ENCODE measurements around the gene MIA2. TPM values are rescaled to one million over a fixed set of nuclear protein-coding genes. Genes with fewer than 3 reads are reported as not detected.

The MIA2 gene
- total RNA-seq, 8 experiments from 2014 or later = 8.2 to 28.5 (median 20.3) TPM

- Histone ChIP-seq H3K4me3 (peak overlapping the region; percentile 93 to 98 (median 97)), H3K4me1 (replicated peaks in 1 of 2) (peaks cover 4 to 19% of the 10 kb centered on the region in 2 donors), H3K27ac (peak overlapping the region; percentile 99 to 100)
- peak in 7 of 8 experiments; percentile 1 to 28 (median 9) for ATAC-seq (replicated peaks in 6 of 8)
- in situ Hi-C loops (cut with MboI; ENCODE audit: low pct_unique_long_range_greater_than_20kb in 2 of 9, low sequenced_read_pairs in 9 of 9, unreplicated experiment in 9 of 9) = no loop called here
- WGBS, 10 experiments = 0% methylated on average over 1 to 6 of the region's 81 CpGs; no CpG with 5 or more reads in 6 of the 10 experiments
Observed at GRCh38 chr14:39431416-39432178, 197.9 kb downstream of the MIA2 start.

DNA sequence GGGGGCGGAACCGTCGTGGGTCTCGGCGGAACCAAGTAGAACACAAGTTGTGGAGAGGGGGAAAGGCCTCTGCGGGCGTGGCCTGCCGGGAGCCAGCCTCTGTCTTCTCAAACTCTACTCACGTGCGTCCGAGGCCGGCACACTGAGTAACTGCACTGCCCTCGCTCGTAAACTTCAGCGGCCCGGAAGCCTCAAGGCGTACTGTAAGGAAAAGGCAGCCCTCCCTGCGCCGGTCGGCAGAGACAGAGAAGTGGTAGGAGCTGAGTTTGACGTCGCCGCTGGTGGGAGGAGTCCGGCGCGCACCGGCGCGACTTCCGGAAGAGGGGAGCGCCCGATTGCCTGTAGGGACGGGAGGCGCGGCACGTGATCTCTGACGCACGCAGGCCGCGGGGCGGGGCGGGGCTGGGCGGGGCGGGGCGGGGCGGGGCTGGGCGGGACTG, 198.5 kb downstream of the MIA2 start, which contains the start of gene FBXO33:
TSS of gene FBXO33 (minus strand) at position 255 of the 440 bp plus-strand sequence. CDS start 271 bp downstream, outside the sequence.
- Histone ChIP-seq H3K27ac (peak within 1 kb of the TSS; percentile 99 to 100), H3K4me3 (peak within 1 kb of the TSS; percentile 93 to 98 (median 97)), H3K4me1 (replicated peaks in 1 of 2) (peaks cover 4 to 19% of the 10 kb centered on the region in 2 donors)
- in situ Hi-C loops (cut with MboI; ENCODE audit: low pct_unique_long_range_greater_than_20kb in 2 of 9, low sequenced_read_pairs in 9 of 9, unreplicated experiment in 9 of 9) = no loop called here
- WGBS, 10 experiments = 0 to 7% (median 0%) methylated on average over 3 to 11 of the region's 47 CpGs; no CpG with 5 or more reads in 7 of the 10 experiments
- peak; percentile 82 to 88 (median 84) for ATAC-seq (replicated peaks in 6 of 8)

DNA sequence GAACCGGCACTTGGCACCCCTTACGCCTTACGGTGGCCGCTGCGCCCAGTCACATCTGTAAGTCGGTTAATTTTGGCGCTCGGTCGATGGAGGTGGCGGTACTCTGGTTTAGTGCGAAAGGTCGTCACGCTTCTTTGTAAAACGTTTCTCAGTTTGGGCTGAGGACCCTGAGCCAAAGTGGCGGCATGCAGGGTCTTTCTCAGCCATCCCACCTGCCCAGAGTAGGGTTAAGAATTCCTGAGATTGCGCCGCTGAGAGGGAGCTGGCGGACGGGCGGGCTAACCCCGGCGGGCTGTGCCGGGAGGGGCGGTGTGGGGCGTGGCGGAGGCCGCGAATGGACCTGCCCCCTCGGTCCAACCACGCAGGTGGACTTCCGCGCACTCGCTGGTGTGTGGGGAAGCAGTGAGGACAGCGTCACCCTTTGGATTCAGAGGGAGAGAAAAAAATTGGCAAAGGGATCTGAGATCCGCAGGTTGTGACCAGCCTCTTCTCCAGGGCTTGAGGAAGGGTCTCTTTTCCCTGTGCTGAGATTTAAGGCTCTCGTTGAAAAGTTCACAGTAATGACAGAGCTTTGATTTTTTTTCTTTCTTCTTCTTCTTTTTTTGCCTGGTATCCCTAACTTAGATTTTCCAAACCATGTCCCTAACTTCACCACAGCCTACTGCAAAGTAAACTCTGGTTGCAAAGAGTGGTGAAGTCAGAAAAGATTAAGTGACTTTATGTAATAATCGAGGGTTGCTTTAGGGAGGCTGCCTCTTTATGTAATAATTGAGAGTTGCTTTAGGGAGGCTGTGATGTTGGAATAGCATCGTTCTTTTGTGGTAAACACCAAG, 199.1 kb downstream of the MIA2 start:
- 0 to 3% (median 0%) methylated on average over 1 to 8 of the region's 38 CpGs; no CpG with 5 or more reads in 1 of the 10 experiments for WGBS, 10 experiments
- Histone ChIP-seq H3K4me3 (peak overlapping the region; percentile 93 to 98 (median 97)), H3K27ac (peak overlapping the region; percentile 82 to 100), H3K4me1 (replicated peaks in 1 of 2) (peaks cover 4 to 19% of the 10 kb centered on the region in 2 donors)
- in situ Hi-C loops (cut with MboI; ENCODE audit: low pct_unique_long_range_greater_than_20kb in 2 of 9, low sequenced_read_pairs in 9 of 9, unreplicated experiment in 9 of 9) = no loop called here
- peak; percentile 44 to 86 (median 83) for ATAC-seq (replicated peaks in 6 of 8)

DNA sequence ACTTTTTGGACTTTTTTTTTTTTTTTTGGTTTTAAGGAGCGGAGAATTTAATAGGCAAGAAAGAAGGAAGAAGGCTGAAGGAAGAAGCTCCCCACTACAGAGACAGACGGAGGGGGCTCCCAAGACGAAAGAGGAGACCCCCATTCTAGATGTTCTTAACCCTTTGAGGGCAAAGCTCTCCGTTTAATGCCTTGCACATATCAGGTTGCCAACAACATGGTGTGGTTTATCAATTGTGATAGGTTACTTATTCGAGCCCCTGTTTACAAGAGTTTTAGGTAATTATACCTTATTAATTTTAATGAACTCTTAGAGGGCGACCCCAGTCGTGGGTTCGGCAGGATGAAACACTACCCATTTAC, 199.7 kb downstream of the MIA2 start:
- 0 to 40% (median 7%) methylated on average over 1 to 8 of the region's 8 CpGs for WGBS, 10 experiments
- Histone ChIP-seq H3K27ac (peak overlapping the region; percentile 82 to 100), H3K4me3 (peak overlapping the region; percentile 93 to 98 (median 97)), H3K4me1 (replicated peaks in 1 of 2) (peaks cover 4 to 19% of the 10 kb centered on the region in 2 donors)
- no peak for ATAC-seq (replicated peaks in 6 of 8)
- in situ Hi-C loops (cut with MboI; ENCODE audit: low pct_unique_long_range_greater_than_20kb in 2 of 9, low sequenced_read_pairs in 9 of 9, unreplicated experiment in 9 of 9) = no loop called here

- 20 to 100% (median 70%) methylated on average over 1 to 2 of the region's 2 CpGs; no CpG with 5 or more reads in 3 of the 10 experiments for WGBS, 10 experiments
- in situ Hi-C loops (cut with MboI; ENCODE audit: low pct_unique_long_range_greater_than_20kb in 2 of 9, low sequenced_read_pairs in 9 of 9, unreplicated experiment in 9 of 9) = no loop called here
- Histone ChIP-seq H3K27ac (no peak overlapping the region), H3K4me3 (no peak overlapping the region), H3K4me1 (replicated peaks in 1 of 2) (peaks cover 4 to 15% of the 10 kb centered on the region in 2 donors)
- ATAC-seq (replicated peaks in 6 of 8) = no peak
Observed at GRCh38 chr14:39434401-39434800, 200.7 kb downstream of the MIA2 start.

- Histone ChIP-seq H3K4me3 (no peak overlapping the region), H3K27ac (no peak overlapping the region), H3K4me1 (replicated peaks in 1 of 2) (peaks cover 0 to 7% of the 10 kb centered on the region in 2 donors)
- WGBS, 10 experiments = 56 to 100% (median 92%) methylated on average over 1 to 6 of the region's 6 CpGs; no CpG with 5 or more reads in 1 of the 10 experiments
- in situ Hi-C loops (cut with MboI; ENCODE audit: low pct_unique_long_range_greater_than_20kb in 2 of 9, low sequenced_read_pairs in 9 of 9, unreplicated experiment in 9 of 9) = no loop called here
- ATAC-seq (replicated peaks in 6 of 8) = no peak
Observed at GRCh38 chr14:39435241-39435640, 201.5 kb downstream of the MIA2 start.

Other genes with a start within 250 kb of the MIA2 start
- gene SEC23A, start 130.7 kb upstream of the MIA2 start, total RNA-seq = 100 to 1,000 TPM in 1 of 8 experiments, 10 to 100 TPM in 7; 50.6 to 112 (median 73.2) TPM
- gene GEMIN2, start 119.6 kb upstream of the MIA2 start, total RNA-seq = 10 to 100 TPM; 14.1 to 33.8 (median 31.1) TPM
- 10 to 100 TPM; 16.3 to 52.0 (median 35.2) TPM for gene TRAPPC6B, start 63.6 kb upstream of the MIA2 start, total RNA-seq
- gene PNN, start 58.7 kb upstream of the MIA2 start, total RNA-seq = 100 to 1,000 TPM in 1 of 8 experiments, 10 to 100 TPM in 7; 46.7 to 107 (median 75.3) TPM
- gene FBXO33, start 198.5 kb downstream of the MIA2 start, total RNA-seq = 10 to 100 TPM in 4 of 8 experiments, 1 to 10 TPM in 4; 6.4 to 14.7 (median 10.1) TPM